Nephron progenitor cell (in vitro differentiated cells): ENCODE data around the gene TK2.

Experiments
- DNase-seq: peaks from one replicate; pipeline ENCODE4 v3.0.0; 2021
- H3K27ac Mint-ChIP-seq: 2 replicates; pipeline ENCODE4 v1.8.0; 2021; ENCODE audit warnings: mild to moderate bottlenecking, moderate library complexity, mixed read lengths
- H3K27me3 Mint-ChIP-seq: 2 replicates; pipeline ENCODE4 v1.8.0; 2021; ENCODE audit warnings: mild to moderate bottlenecking, low read depth, mixed read lengths; ENCODE audit not compliant: poor library complexity
- H3K36me3 Mint-ChIP-seq: 2 replicates; pipeline ENCODE4 v1.8.0; 2021; ENCODE audit warnings: low read depth, mixed read lengths
- H3K4me1 Mint-ChIP-seq: 2 replicates; pipeline ENCODE4 v1.8.0; 2021; ENCODE audit warnings: mixed read lengths
- H3K4me3 Mint-ChIP-seq: 2 replicates; pipeline ENCODE4 v1.8.0; 2021; ENCODE audit warnings: mild to moderate bottlenecking, moderate library complexity, mixed read lengths
- H3K9me3 Mint-ChIP-seq: 2 replicates; pipeline ENCODE4 v1.8.0; 2021; ENCODE audit warnings: mild to moderate bottlenecking, moderate library complexity, mixed read lengths
- TF ChIP-seq, protein P1 (sequence below): fragments of 200-600 bp; sonication (generic); IDR thresholded peaks from 2 replicates; pipeline ENCODE4 v1.5.0; 2021; ENCODE audit warnings: antibody characterized with exemption

The TK2 gene

DNA sequence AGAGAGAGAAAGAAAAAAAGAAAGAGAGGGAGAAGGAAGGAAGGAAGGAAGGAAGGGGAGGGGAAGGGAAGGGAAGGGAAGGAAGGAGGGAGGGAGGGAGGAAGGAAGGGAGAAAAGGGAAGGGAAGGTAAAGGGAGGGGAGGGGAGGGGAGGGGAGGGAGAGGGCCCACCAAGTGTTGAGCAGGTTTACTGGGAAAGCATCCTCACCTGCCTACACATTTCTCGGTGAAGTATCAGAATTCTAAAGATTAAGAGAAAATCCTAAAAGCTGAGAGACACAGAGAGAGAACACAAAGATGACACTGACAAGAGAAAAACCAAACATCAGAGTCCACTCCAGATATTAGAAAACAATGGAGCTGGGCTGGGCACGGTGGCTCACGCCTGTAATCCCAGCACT lies 42.3 kb upstream of the TK2 start:
- no peaks in the 10 kb centered on the region for H3K36me3 Mint-ChIP-seq
- H3K27me3 Mint-ChIP-seq, result peaks cover 12% of the 10 kb centered on the region
- no peak overlapping the region for H3K27ac Mint-ChIP-seq

GRCh38 chr16:66591018-66591417 lies 41.1 kb upstream of the TK2 start:
- Mint-ChIP-seq H3K4me3 (no peak overlapping the region), H3K36me3 (no peaks in the 10 kb centered on the region), H3K27me3 (peaks cover 15% of the 10 kb centered on the region), H3K9me3 (no peaks in the 10 kb centered on the region), H3K27ac (no peak overlapping the region), H3K4me1 (peaks cover 11% of the 10 kb centered on the region)
- TF ChIP-seq, protein P1, sequence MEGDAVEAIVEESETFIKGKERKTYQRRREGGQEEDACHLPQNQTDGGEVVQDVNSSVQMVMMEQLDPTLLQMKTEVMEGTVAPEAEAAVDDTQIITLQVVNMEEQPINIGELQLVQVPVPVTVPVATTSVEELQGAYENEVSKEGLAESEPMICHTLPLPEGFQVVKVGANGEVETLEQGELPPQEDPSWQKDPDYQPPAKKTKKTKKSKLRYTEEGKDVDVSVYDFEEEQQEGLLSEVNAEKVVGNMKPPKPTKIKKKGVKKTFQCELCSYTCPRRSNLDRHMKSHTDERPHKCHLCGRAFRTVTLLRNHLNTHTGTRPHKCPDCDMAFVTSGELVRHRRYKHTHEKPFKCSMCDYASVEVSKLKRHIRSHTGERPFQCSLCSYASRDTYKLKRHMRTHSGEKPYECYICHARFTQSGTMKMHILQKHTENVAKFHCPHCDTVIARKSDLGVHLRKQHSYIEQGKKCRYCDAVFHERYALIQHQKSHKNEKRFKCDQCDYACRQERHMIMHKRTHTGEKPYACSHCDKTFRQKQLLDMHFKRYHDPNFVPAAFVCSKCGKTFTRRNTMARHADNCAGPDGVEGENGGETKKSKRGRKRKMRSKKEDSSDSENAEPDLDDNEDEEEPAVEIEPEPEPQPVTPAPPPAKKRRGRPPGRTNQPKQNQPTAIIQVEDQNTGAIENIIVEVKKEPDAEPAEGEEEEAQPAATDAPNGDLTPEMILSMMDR, result no peak
- DNase-seq, result no peak

More for the DNA sequence above, 42.3 kb upstream of the TK2 start:
- Mint-ChIP-seq H3K4me1 (no peaks in the 10 kb centered on the region), H3K9me3 (no peaks in the 10 kb centered on the region), H3K4me3 (no peak overlapping the region)
- TF ChIP-seq, protein P1, result no peak
- no peak for DNase-seq

GRCh38 chr16:66590322-66590721 lies 40.4 kb upstream of the TK2 start:
- Mint-ChIP-seq H3K4me1 (peaks cover 18% of the 10 kb centered on the region), H3K27me3 (peaks cover 16% of the 10 kb centered on the region), H3K36me3 (no peaks in the 10 kb centered on the region), H3K4me3 (no peak overlapping the region), H3K27ac (no peak overlapping the region), H3K9me3 (no peaks in the 10 kb centered on the region)
- no peak for DNase-seq
- TF ChIP-seq, protein P1, result no peak

GRCh38 chr16:66588981-66589713 lies 39.2 kb upstream of the TK2 start:
- Mint-ChIP-seq H3K36me3 (no peaks in the 10 kb centered on the region), H3K4me1 (peaks cover 19% of the 10 kb centered on the region)
- no peak for DNase-seq

DNA sequence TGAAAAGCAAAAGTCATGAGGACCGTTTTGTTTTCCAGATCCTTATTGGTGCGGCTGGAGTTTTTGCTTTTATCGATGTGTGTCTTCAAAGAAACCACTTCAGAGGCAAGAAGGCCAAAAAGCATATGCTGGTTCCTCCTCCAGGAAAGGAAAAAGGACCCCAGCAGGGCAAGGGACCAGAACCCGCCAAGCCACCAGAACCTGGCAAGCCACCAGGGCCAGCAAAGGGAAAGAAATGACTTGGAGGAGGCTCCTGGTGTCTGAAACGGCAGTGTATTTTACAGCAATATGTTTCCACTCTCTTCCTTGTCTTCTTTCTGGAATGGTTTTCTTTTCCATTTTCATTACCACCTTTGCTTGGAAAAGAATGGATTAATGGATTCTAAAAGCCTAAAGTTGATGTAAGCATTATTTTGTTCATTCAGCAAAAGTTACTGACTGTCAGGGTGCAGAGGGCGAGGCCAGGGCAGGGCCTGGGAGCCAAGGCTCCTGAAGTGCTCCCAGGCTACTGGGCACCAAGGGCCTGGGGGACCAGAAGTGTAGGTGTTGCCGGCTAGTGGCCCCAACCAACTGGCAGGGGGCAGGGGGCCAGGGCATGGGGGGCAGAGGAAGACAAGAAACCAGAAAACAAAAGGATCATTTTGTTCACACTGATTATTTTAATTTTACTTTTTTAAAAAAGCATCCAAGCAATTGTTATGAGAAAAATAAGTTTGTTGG lies 38.1 kb upstream of the TK2 start:
- Mint-ChIP-seq H3K27ac (peak overlapping the region; percentile 34), H3K27me3 (peaks cover 16% of the 10 kb centered on the region), H3K9me3 (no peaks in the 10 kb centered on the region), H3K4me1 (peaks cover 24% of the 10 kb centered on the region), H3K4me3 (no peak overlapping the region), H3K36me3 (no peaks in the 10 kb centered on the region)
- TF ChIP-seq, protein P1, result no peak
- no peak for DNase-seq

More at GRCh38 chr16:66588981-66589713, 39.2 kb upstream of the TK2 start:
- Mint-ChIP-seq H3K27ac (no peak overlapping the region), H3K4me3 (no peak overlapping the region), H3K27me3 (peaks cover 16% of the 10 kb centered on the region), H3K9me3 (no peaks in the 10 kb centered on the region)
- TF ChIP-seq, protein P1, result peak; percentile 21
